HEK293 (cell line): ENCODE results near the gene WDR91.

Source experiments
- ATF2 ChIP-seq: fragments of 450-650 bp; formaldehyde crosslinking; IDR thresholded peaks from 2 replicates; pipeline ENCODE4 v1.5.1; 2016; ENCODE audit warnings: missing biosample characterization, missing genetic modification characterization, low read depth
- CTCF ChIP-seq: fragments of 450-650 bp; formaldehyde crosslinking; IDR thresholded peaks from 2 replicates; pipeline ENCODE4 v1.5.1; 2016; ENCODE audit warnings: missing biosample characterization, missing genetic modification characterization
- KLF16 ChIP-seq: fragments of 450-650 bp; formaldehyde crosslinking; IDR thresholded peaks from 2 replicates; pipeline ENCODE4 v1.5.1; 2017; ENCODE audit warnings: missing biosample characterization, missing genetic modification characterization
- MZF1 ChIP-seq: fragments of 450-650 bp; formaldehyde crosslinking; IDR thresholded peaks from 2 replicates; pipeline ENCODE4 v1.5.1; 2017; ENCODE audit warnings: missing biosample characterization, missing genetic modification characterization, borderline replicate concordance
- YY1 ChIP-seq: fragments of 450-650 bp; formaldehyde crosslinking; IDR thresholded peaks from 2 replicates; pipeline ENCODE4 v1.5.1; 2018; ENCODE audit warnings: missing biosample characterization, missing genetic modification characterization
- ZBTB11 ChIP-seq: fragments of 450-650 bp; formaldehyde crosslinking; conservative IDR thresholded peaks from 2 replicates; pipeline ENCODE4 v1.5.1; 2016; ENCODE audit warnings: low read depth, missing biosample characterization, missing genetic modification characterization
- ZBTB6 ChIP-seq: fragments of 450-650 bp; formaldehyde crosslinking; IDR thresholded peaks from 2 replicates; pipeline ENCODE4 v1.5.1; 2017; ENCODE audit warnings: missing biosample characterization, missing genetic modification characterization
- ZIC2 ChIP-seq: fragments of 450-650 bp; formaldehyde crosslinking; IDR thresholded peaks from 2 replicates; pipeline ENCODE4 v1.5.1; 2016; ENCODE audit warnings: missing biosample characterization, missing genetic modification characterization
- ZNF404 ChIP-seq: fragments of 450-650 bp; formaldehyde crosslinking; IDR thresholded peaks from 2 replicates; pipeline ENCODE4 v1.5.1; 2017; ENCODE audit warnings: missing biosample characterization, missing genetic modification characterization
- ZNF501 ChIP-seq: fragments of 450-650 bp; formaldehyde crosslinking; IDR thresholded peaks from 2 replicates; pipeline ENCODE4 v1.5.1; 2016; ENCODE audit warnings: missing biosample characterization, missing genetic modification characterization
- ZNF626 ChIP-seq: fragments of 450-650 bp; sonication (Bioruptor Pico); formaldehyde crosslinking; IDR thresholded peaks from 2 replicates; pipeline ENCODE4 v1.5.1; 2018; ENCODE audit warnings: missing biosample characterization, missing genetic modification characterization, inconsistent platforms
- ZNF629 ChIP-seq: fragments of 450-650 bp; formaldehyde crosslinking; IDR thresholded peaks from 2 replicates; pipeline ENCODE4 v1.5.1; 2017; ENCODE audit warnings: missing biosample characterization, missing genetic modification characterization
- ZNF785 ChIP-seq: fragments of 450-650 bp; formaldehyde crosslinking; IDR thresholded peaks from 2 replicates; pipeline ENCODE4 v1.5.1; 2016; ENCODE audit warnings: missing biosample characterization, missing genetic modification characterization

- no peak for TF ChIP-seq ZBTB11 (tag by site-specific recombination)
- TF ChIP-seq ZBTB6: no peak
- TF ChIP-seq ZNF501 (tag by site-specific recombination): no peak
- no peak for TF ChIP-seq YY1
- no peak for TF ChIP-seq ZNF404 (tag by site-specific recombination)
- TF ChIP-seq ZIC2 (tag by site-specific recombination): no peak
- TF ChIP-seq ZNF629 (tag by site-specific recombination): no peak
- no peak for TF ChIP-seq ZNF785 (tag by site-specific recombination)
- no peak for TF ChIP-seq MZF1 (tag by site-specific recombination)
- no peak for TF ChIP-seq CTCF
- TF ChIP-seq ZNF626 (tag by site-specific recombination): no peak
- no peak for TF ChIP-seq KLF16 (tag by site-specific recombination)
- no peak for TF ChIP-seq ATF2 (tag by site-specific recombination)
Measured at GRCh38 chr7:135150072-135150782, 61.1 kb downstream of the WDR91 start.
